ENCODE data around the gene AQP9.
"Not testable (repeated sequence)": the region's sequence is repeated elsewhere in the genome, so short reads cannot be mapped to it uniquely, and the experiment has no call there.

The AQP9 gene

DNA sequence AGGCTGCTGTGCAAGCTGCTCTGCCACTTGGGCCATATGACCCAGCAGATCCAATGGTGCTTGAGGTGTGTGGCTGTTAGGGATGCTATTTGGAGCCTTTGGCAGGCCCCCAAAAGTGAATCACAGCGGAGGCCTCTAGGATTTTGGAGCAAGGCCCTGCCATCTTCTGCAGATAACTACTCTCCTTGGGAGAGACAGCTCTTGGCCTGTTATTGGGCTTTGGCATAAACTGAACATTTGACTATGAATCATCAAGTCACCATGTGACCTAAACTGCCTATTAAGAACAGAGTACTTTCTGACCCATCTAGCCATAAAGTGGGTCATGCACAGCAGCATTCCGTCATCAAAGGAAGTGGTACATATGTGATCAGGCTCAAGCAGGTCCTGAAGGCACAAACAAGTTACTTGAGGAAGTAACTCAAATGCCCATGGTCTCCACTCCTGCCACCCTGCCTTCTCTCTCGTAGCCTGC is 70.9 kb downstream of the AQP9 start:
- H3K4me1 ChIP-seq (ENCODE audit: control insufficient read depth, insufficient read depth, low read length, poor library complexity, severe bottlenecking); H3K36me3 ChIP-seq (ENCODE audit: control insufficient read depth, insufficient read depth, low read length); H3K4me3 ChIP-seq (ENCODE audit: extremely low read depth, insufficient read depth, low read length, poor library complexity, severe bottlenecking); H3K9me3 ChIP-seq (ENCODE audit: control insufficient read depth, low read length); H3K27ac ChIP-seq (ENCODE audit: low read depth, low read length, severe bottlenecking): not testable (repeated sequence)
- 95 to 100% methylated on average over 2 of the region's 3 CpGs for WGBS, 2 experiments (ENCODE audit: insufficient coverage in 2 of 2)

- not testable (repeated sequence) for H3K4me3 ChIP-seq (ENCODE audit: extremely low read depth, insufficient read depth, low read length, poor library complexity, severe bottlenecking); H3K36me3 ChIP-seq (ENCODE audit: control insufficient read depth, insufficient read depth, low read length); H3K27ac ChIP-seq (ENCODE audit: low read depth, low read length, severe bottlenecking); H3K4me1 ChIP-seq (ENCODE audit: control insufficient read depth, insufficient read depth, low read length, poor library complexity, severe bottlenecking); H3K9me3 ChIP-seq (ENCODE audit: control insufficient read depth, low read length)
- 38 to 100% methylated on average over 1 of the region's 4 CpGs for WGBS, 2 experiments (ENCODE audit: insufficient coverage in 2 of 2)
These were observed 71.8 kb downstream of the AQP9 start for GRCh38 chr15:58210031-58210430.

DNA sequence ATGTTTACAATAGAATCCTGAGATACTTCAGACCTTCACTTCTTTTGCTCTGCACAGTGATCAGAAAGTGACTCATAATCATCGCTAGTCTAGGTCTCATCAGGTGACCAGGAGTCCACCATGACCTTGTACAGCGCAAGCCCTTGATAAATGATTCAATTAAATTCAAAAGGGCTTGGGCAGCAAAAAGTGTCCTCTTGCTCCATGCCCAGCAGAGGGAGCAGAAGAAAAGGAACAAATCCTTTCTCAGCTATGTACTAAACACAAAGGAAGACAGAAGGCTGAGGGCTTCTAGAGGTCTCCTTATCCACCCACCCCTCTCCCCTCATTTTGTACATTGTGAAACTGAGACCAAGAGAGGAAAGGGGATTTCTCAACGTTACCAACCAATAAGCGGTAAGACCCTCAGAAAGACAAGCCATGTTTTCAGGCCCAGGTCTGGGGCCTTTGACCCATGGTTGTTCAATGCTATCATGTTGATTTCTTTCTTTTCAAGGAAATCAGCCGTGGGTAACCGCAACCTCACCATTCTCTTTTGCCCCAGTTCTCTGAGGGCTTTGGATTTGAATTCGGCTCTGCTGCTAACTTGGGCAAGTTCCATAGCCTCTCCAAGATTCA is 74.8 kb downstream of the AQP9 start:
- Histone ChIP-seq H3K36me3 (ENCODE audit: control insufficient read depth, insufficient read depth, low read length) (no peaks in the 10 kb centered on the region), H3K4me3 (ENCODE audit: extremely low read depth, insufficient read depth, low read length, poor library complexity, severe bottlenecking) (no peak overlapping the region), H3K27ac (ENCODE audit: low read depth, low read length, severe bottlenecking) (no peak overlapping the region), H3K9me3 (ENCODE audit: control insufficient read depth, low read length) (no peaks in the 10 kb centered on the region), H3K4me1 (ENCODE audit: control insufficient read depth, insufficient read depth, low read length, poor library complexity, severe bottlenecking) (no peaks in the 10 kb centered on the region)
- 91 to 93% methylated on average over 6 of the region's 7 CpGs for WGBS, 2 experiments (ENCODE audit: insufficient coverage in 2 of 2)

DNA sequence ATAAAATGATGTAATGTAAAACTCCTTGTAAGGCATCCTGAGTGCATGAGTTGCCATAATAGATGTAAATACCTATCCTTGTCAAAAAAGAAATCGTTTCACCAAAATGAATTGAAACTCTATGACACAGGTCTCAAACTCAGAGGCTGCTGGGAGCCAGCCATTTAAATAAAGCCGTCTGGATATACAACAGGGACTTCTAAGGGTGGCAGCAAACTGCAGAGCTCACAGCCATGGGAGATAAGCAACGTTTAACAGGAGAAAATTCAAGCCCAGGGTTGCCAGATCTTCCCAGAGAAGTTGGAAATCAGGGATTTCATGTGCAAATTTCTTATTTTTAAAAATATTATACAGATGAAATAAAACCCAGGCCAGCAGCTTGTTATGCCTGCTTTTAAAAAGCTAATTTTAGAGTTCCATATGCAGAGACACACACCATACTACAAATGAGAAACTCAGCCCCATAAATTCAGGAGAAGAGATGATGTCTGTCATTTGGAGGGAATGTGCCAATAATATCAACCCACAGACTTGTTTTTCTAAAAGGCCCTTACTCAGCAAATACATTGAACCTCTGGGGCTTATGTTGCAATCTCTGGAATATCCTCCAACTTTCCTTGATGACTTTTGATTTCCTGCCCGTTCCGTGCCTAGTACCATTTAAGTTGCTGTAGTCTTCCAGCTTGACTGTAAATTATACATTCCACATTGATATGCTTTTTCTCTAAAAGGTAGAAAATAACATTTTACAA is 75.6 kb downstream of the AQP9 start:
- no peaks in the 10 kb centered on the region for H3K9me3 ChIP-seq (ENCODE audit: control insufficient read depth, low read length)
- H3K4me1 ChIP-seq (ENCODE audit: control insufficient read depth, insufficient read depth, low read length, poor library complexity, severe bottlenecking) = no peaks in the 10 kb centered on the region
- 66 to 80% methylated on average over 2 of the region's 5 CpGs for WGBS, 2 experiments (ENCODE audit: insufficient coverage in 2 of 2)
- H3K27ac ChIP-seq (ENCODE audit: low read depth, low read length, severe bottlenecking) = no peak overlapping the region
- no peak overlapping the region for H3K4me3 ChIP-seq (ENCODE audit: extremely low read depth, insufficient read depth, low read length, poor library complexity, severe bottlenecking)
- no peaks in the 10 kb centered on the region for H3K36me3 ChIP-seq (ENCODE audit: control insufficient read depth, insufficient read depth, low read length)

DNA sequence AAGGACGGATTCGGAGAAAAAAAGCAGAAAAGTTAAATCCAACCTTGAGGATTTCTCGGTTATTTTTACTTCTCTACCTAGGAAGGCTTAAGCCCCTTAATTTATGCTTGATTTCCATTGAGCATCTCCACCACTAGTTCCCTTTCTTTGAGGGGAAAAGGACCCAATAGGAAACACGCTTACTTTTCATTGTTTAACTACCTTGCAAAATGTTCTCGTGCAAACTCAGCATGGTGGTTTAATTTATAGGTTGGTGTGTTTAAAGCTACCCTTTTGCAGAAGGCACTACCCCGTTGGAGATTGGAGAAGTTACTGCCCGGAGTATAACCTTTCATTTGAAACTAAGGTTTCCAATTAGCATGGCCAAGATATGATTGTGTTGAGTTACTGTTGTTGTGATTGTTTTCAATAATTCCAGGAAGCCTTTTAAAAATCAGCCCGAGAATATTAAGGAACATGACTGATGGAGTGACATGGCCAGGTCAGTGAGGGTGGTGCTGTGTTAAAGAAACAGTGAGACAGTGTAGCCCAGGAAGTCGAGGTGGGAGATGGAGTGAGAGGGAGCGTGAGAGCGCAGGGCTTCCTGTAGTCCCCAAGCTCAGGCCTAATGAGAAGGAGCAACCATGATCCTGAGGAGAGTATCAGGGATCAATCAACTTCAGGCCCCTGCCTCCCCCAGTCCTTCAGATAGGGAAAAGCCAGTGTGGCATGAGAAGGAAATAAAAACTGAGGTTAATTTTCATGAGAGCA is 76.6 kb downstream of the AQP9 start:
- Histone ChIP-seq H3K4me3 (ENCODE audit: extremely low read depth, insufficient read depth, low read length, poor library complexity, severe bottlenecking) (no peak overlapping the region), H3K4me1 (ENCODE audit: control insufficient read depth, insufficient read depth, low read length, poor library complexity, severe bottlenecking) (no peaks in the 10 kb centered on the region), H3K9me3 (ENCODE audit: control insufficient read depth, low read length) (no peaks in the 10 kb centered on the region), H3K27ac (ENCODE audit: low read depth, low read length, severe bottlenecking) (no peak overlapping the region), H3K36me3 (ENCODE audit: control insufficient read depth, insufficient read depth, low read length) (no peaks in the 10 kb centered on the region)
- 87 to 93% methylated on average over 9 to 10 of the region's 11 CpGs for WGBS, 2 experiments (ENCODE audit: insufficient coverage in 2 of 2)

GRCh38 chr15:58217460-58217859 is 79.3 kb downstream of the AQP9 start:
- no peaks in the 10 kb centered on the region for H3K9me3 ChIP-seq (ENCODE audit: control insufficient read depth, low read length)
- no peak overlapping the region for H3K27ac ChIP-seq (ENCODE audit: low read depth, low read length, severe bottlenecking)
- H3K4me3 ChIP-seq (ENCODE audit: extremely low read depth, insufficient read depth, low read length, poor library complexity, severe bottlenecking) = no peak overlapping the region
- H3K4me1 ChIP-seq (ENCODE audit: control insufficient read depth, insufficient read depth, low read length, poor library complexity, severe bottlenecking) = peaks cover under 1% of the 10 kb centered on the region
- 87% methylated on average over 2 of the region's 4 CpGs; no CpG with 5 or more reads in 1 of the 2 experiments for WGBS, 2 experiments (ENCODE audit: insufficient coverage in 2 of 2)
- H3K36me3 ChIP-seq (ENCODE audit: control insufficient read depth, insufficient read depth, low read length) = no peaks in the 10 kb centered on the region

DNA sequence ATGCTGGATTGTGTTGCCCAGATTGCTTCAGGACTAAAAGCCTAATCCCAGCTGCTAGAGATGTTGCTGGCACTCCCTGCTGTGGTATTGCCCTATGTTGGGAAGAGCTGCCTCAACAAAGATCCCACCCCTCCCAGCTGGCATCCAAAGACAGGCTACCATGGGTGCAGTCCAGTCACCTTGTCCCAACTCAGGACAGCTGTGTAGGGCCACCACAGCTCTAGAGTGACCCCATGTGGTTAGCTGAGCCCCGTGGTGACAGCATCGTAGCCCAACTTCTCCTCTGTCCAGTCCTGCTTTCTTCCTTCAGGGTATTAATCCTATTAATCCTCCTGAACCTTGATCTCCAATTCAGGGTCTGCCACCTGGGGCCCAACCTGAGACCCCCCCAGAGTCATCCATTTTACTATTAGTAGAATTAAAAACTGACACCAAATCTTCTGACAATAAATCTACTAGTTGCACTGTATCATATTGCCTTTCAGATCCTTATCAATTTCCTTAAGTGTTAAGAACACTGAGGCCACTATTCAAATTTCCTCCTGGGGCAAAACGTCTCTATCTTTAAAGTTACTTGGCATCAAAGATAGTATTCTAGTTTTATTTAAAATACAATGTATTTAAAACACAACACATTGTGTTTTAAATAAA is 83.5 kb downstream of the AQP9 start:
- Histone ChIP-seq H3K36me3 (ENCODE audit: control insufficient read depth, insufficient read depth, low read length) (no peaks in the 10 kb centered on the region), H3K4me3 (ENCODE audit: extremely low read depth, insufficient read depth, low read length, poor library complexity, severe bottlenecking) (no peak overlapping the region), H3K4me1 (ENCODE audit: control insufficient read depth, insufficient read depth, low read length, poor library complexity, severe bottlenecking) (peaks cover 14% of the 10 kb centered on the region), H3K9me3 (ENCODE audit: control insufficient read depth, low read length) (no peaks in the 10 kb centered on the region), H3K27ac (ENCODE audit: low read depth, low read length, severe bottlenecking) (no peak overlapping the region)
- WGBS, 2 experiments (ENCODE audit: insufficient coverage in 2 of 2) = 56% methylated on average over 2 of the region's 3 CpGs; no CpG with 5 or more reads in 1 of the 2 experiments

DNA sequence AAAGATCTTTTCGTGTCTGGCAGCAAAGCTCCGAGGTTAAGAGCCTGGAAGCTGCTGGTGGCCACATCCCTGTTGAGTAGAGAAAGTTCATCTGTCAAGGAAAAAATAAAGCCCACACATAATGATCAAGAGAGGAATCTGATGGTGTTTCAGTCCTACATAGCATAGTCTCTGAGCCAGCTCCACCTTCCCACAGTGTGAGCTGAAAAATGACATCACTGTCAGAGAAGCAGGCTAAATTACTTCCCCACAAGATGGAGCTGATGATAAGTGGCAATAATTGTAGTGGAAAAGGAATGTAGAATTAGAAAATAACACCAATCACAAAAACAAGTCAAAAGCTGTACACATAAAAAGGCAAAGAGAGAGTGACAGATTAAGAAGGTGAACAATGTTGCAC is 84.5 kb downstream of the AQP9 start:
- H3K36me3 ChIP-seq (ENCODE audit: control insufficient read depth, insufficient read depth, low read length) = no peaks in the 10 kb centered on the region
- peaks cover 14% of the 10 kb centered on the region for H3K4me1 ChIP-seq (ENCODE audit: control insufficient read depth, insufficient read depth, low read length, poor library complexity, severe bottlenecking)
- H3K4me3 ChIP-seq (ENCODE audit: extremely low read depth, insufficient read depth, low read length, poor library complexity, severe bottlenecking) = no peak overlapping the region
- no peak overlapping the region for H3K27ac ChIP-seq (ENCODE audit: low read depth, low read length, severe bottlenecking)
- WGBS, 2 experiments (ENCODE audit: insufficient coverage in 2 of 2) = 85% methylated on average over 2 of the region's 2 CpGs; no CpG with 5 or more reads in 1 of the 2 experiments
- H3K9me3 ChIP-seq (ENCODE audit: control insufficient read depth, low read length) = no peaks in the 10 kb centered on the region

DNA sequence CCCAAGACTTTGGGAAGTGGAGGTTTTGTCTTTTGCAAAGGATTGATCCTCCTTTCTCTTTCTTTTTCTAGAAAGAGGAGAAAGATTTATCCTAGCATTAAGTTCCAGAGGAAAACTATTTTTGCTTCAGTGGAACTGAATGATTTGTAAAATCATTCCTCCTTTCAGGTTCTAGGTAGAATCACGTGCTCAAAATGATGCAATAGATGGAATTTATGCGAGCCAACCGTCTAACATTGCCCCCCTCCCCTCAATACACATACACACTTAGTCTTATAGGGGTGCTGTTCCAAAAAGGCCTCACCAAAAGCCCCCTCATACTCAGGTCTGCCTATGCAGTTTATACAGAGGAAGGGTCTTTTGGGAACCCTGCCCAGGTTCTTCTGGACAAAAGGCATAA is 85.3 kb downstream of the AQP9 start:
- Histone ChIP-seq H3K4me1 (ENCODE audit: control insufficient read depth, insufficient read depth, low read length, poor library complexity, severe bottlenecking) (peaks cover 20% of the 10 kb centered on the region), H3K9me3 (ENCODE audit: control insufficient read depth, low read length) (no peaks in the 10 kb centered on the region)

DNA sequence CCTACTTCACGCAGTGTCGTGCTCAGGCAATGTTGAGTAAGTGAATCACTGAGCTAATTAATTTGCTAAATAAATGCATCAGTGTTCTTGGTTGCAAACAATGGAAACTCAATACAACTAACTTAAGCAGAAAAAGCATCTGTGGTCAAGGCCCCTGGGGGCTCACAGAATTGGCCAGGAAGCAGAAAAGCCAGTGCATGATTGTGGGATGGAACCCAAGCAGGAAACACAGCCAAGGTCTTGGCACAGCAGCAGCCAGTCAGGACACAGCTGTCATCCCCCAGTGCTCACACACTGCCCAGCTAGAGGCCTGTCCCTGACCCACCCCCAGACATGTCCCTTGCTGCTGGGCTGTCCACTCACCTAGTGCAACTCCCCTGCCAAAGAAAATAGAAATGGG is 85.9 kb downstream of the AQP9 start:
- WGBS, 2 experiments (ENCODE audit: insufficient coverage in 2 of 2) = no CpG with 5 or more reads among the region's 2 CpGs
- H3K4me3 ChIP-seq (ENCODE audit: extremely low read depth, insufficient read depth, low read length, poor library complexity, severe bottlenecking) = no peak overlapping the region
- no peaks in the 10 kb centered on the region for H3K9me3 ChIP-seq (ENCODE audit: control insufficient read depth, low read length)
- H3K36me3 ChIP-seq (ENCODE audit: control insufficient read depth, insufficient read depth, low read length) = no peaks in the 10 kb centered on the region
- H3K27ac ChIP-seq (ENCODE audit: low read depth, low read length, severe bottlenecking) = no peak overlapping the region
- H3K4me1 ChIP-seq (ENCODE audit: control insufficient read depth, insufficient read depth, low read length, poor library complexity, severe bottlenecking) = peaks cover 25% of the 10 kb centered on the region

More for the DNA sequence above, 85.3 kb downstream of the AQP9 start:
- no peak overlapping the region for H3K4me3 ChIP-seq (ENCODE audit: extremely low read depth, insufficient read depth, low read length, poor library complexity, severe bottlenecking)
- no peak overlapping the region for H3K27ac ChIP-seq (ENCODE audit: low read depth, low read length, severe bottlenecking)
- H3K36me3 ChIP-seq (ENCODE audit: control insufficient read depth, insufficient read depth, low read length) = no peaks in the 10 kb centered on the region
- no CpG with 5 or more reads among the region's 3 CpGs for WGBS, 2 experiments (ENCODE audit: insufficient coverage in 2 of 2)
